GM18867 (cell line): ENCODE results near the gene GFRA1.

ENCODE experiments used
- ATAC-seq: cut with Tn5 transposase; IDR thresholded peaks from one replicate; pipeline ENCODE4 v1.9.1; 2021; ENCODE audit warnings: mild to moderate bottlenecking, moderate library complexity; ENCODE audit not compliant: unreplicated experiment

GFRA1 gene

GRCh38 chr10:116271593-116272439 lies 1.2 kb downstream of the GFRA1 start:
- no peak for ATAC-seq

DNA sequence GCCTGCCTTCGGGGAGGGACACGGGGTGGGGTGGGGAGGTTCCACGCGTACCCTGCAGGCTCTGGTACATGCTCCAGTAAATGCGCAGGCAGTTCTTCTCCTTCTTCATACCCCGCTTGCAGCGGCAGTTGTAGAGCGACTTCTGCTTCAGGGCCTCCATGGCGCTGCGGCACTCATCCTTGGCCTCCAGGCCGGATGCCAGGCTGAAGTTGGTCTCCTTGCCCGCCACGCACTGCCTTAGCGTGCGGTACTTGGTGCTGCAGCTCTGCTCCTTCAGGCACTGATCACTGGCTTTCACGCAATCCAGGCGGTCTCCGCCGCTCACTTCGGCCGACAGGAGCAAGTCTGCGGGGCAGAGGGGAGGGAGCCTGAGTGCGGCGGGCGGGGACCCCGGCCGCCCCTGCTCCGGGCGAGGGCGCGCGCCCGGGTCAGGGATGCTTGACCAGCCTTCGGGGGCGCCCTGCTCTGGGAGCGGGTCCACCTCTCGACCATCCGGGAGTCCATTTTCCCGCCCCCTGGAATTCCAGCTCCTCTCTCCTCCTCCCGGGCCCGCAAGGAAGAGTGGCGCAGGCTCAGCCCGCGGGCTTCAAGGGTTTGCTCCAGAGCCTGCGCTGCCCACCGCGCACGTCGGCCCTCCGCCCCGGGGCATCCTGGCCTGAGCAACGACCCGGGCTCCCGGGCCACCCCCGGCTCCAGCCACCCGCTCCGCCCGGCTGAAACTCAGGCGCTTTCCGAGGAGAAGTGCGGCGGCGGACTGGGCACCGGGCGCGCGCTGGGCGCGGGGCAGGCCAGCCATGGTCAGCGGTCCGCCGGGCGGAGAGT lies 2.0 kb downstream of the GFRA1 start:
- no peak for ATAC-seq

GRCh38 chr10:116270126-116270770 lies 2.8 kb downstream of the GFRA1 start:
- no peak for ATAC-seq

DNA sequence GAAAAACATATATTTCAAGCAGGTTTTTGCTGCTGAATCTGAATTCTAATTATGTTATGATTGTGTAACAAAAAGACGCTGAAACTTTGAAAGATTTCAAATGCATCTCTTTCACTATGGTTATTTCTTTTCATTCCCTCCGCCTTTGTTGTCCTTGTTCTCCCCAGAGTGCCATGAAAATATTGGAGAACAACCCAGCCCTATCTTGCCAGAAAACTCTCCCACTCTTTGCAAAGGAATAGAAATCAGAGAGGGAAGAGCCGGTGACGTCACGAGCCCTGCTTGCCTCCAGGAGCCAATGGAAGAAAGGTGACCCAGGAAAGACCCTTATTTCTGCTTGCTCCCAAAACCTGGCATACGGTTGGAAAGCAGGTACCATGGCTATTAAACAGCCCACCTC lies 3.4 kb downstream of the GFRA1 start:
- ATAC-seq = no peak

- no peak for ATAC-seq
Observed at GRCh38 chr10:116268976-116269375, 4.0 kb downstream of the GFRA1 start.

GRCh38 chr10:116265686-116266085 lies 7.3 kb downstream of the GFRA1 start:
- ATAC-seq = no peak

- ATAC-seq = no peak
Observed at GRCh38 chr10:116263870-116264655, 8.9 kb downstream of the GFRA1 start.

DNA sequence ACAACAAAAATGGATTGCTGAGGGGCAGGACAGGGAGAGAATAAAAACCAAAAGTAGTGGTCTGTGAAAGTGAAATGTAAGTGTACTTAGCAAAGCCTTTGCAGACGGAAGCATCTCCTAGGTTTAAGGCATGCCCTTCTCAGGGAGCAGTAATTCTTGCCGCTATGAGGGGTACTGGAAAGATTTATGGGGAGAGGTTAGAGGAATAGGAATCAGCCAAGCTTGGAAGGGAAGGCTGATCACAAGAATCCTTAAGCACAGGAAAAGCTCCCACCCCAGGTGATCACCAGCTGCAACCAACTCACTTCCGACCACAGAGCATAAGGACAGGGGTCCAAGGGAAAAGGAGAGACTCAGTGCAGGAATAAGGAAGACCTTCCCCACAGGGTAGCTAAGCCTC lies 10.3 kb downstream of the GFRA1 start:
- ATAC-seq = no peak

DNA sequence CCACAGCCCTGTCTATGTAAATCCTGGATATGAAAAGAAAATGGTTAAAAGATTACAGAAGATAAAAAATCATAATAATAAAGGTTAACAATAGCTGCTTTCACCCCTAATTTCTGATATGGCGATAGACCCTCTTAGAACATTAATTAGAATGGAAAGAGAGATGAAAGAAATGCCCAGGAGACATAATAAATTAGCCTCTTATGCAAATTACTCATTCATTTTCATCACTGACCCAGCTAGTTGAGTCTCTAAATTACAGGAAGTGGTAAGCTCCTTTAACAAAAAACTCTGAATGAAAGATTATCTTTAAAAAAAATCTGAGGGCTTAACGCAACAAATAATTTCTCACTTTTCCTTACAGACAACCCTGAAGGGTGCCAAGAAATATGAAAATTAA lies 12.4 kb downstream of the GFRA1 start:
- no peak for ATAC-seq

GRCh38 chr10:116259638-116260037 lies 13.4 kb downstream of the GFRA1 start:
- no peak for ATAC-seq

DNA sequence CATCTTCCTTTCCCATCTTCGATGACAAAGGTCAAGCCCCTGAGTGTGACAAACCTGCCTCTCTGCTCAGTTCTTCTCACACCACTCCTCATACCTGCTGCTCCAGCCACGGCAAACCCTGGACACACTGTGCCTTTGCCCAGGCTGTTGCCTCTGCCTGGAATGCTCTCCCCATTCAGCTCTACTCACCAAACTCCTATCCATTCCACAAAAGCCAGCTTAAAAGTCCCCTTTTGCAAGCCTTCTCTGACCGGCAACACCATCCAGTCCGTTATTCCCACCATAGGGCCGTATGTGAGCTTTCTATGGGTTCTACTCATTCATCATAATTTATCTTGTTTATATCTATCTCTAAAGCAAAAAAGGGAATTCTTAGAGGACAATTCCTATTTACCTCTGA lies 15.2 kb downstream of the GFRA1 start:
- no peak for ATAC-seq

- no peak for ATAC-seq
Observed at GRCh38 chr10:116256752-116257259, 16.2 kb downstream of the GFRA1 start.

DNA sequence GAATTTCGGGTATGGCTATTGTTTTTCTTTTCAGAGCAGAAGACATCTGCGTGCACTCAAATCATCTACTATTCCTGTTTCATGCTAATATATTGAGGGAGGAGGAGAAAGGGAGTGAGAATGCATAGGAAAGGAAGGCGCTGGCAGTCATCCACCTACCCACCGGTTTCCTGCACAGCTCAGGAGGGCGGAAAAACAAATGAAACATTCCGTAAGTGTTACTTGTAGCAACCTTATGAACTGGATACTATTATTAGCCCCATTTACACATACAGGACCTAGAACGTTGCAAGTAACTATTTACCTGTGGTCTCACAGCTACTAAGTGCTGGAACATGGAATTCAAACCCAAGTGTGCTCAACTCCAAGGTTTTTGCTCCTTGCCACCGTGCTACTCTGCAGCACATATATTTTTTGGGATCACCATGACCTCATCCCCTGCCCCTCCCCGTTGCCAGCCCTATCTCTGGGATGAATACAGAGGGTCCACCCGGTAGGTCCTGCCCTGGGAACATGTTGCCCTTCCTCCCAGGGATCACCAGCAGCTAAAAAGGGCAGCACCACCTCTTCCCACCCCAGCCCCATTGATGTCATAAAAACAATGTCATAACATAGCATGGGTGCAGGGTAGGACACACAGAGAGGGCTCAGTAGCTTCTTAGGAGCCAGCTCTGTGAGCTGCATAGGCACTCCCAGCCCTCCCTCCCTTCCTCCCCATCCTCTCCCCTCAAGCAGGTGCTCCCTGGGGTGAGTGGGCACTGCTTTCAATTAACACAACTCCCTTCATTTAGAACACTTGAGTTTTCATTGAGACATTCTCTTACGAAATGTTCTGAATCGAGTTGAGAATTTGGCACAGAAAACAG lies 16.9 kb downstream of the GFRA1 start:
- ATAC-seq = no peak

DNA sequence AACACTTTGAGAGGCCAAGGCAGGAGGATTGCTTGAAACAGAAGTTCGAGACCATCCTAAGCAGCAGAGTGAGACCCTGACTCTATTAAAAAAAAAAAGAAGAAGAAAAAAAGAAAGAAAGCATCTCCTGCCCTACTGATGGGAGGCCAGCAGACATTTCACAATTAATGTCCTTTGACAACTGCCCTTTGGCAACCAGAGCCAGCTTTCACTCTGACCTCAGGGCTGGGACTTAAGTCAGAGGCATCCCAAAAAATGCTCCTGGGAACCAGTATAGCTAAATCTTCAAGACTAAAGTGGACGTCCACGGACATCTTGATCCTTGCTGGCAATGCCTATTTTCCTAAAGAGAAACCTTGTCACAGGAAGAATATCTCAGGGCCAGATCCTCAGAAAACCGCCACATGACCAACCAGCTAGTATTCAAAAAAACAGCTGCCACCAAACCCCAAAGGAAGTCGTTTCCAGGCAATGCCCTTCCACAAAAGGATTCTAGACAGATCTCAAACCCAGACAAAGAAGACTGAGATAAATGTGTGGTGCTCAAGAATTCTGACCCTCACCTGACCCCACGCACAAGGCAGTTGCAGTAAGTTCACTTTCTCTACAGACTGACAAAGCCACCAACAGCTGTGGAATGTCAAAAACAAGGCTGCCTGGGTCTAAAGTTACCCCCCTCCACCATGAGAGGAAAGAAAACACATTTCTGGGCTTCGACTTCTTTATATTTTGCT lies 18.4 kb downstream of the GFRA1 start:
- no peak for ATAC-seq

GRCh38 chr10:116253716-116254115 lies 19.3 kb downstream of the GFRA1 start:
- no peak for ATAC-seq

DNA sequence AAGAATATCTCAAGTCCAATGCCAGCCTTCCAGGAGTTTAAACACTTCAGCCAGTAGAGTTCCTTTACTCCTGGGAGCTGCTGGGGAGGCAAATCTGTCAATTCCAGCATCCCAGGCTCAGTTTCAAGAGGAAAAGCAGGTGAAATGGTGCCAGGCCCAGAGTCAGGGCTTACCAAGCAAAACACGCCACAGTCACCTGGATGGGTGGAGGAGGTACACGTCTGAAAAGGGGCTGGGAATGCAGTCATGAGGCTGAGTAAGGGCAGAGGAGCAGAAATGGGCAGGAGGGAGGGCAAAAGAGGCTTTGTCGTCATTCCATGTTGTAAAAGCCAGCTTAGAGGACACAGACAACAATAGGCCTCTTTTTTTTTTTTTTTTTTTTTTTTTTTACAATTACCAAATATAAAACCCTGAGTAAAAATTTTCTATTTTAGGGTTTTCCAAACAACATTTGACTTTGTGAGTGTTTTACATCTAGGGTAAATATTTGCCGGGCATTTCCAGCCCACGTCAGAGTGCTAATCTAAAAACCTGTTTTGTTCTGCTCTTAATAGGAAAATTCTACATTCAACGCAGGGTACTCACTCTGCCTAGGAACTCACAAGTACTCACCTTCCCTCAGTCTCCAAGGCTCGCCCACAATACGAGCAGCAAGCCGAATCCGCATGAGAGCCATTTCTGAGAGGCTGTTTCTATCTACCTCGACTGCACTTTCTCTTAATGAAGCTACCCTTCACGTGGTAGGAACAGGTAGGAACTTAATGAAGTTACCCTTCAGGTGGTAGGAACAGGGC lies 21.2 kb downstream of the GFRA1 start:
- ATAC-seq = no peak

GRCh38 chr10:116247691-116248090 lies 25.3 kb downstream of the GFRA1 start:
- no peak for ATAC-seq

GRCh38 chr10:116246263-116246662 lies 26.7 kb downstream of the GFRA1 start:
- ATAC-seq = no peak
